Epithelial cell of proximal tubule (primary cell): Measurements from ENCODE around the gene CAMSAP3. TPM values are rescaled to one million over a fixed set of nuclear protein-coding genes. Genes with fewer than 3 reads are reported as not detected.
"Not testable (repeated sequence)": the region's sequence is repeated elsewhere in the genome, so short reads cannot be mapped to it uniquely, and the experiment has no call there.

Experiments used
- DNase-seq: peaks from one replicate; pipeline ENCODE4 v3.0.0-alpha.2; 2011; ENCODE audit warnings: low read depth
- H3K4me3 ChIP-seq: 2 replicates; pipeline ENCODE4 v1.5.1; 2011; ENCODE audit warnings: low read depth, mild to moderate bottlenecking, low read length
- CTCF ChIP-seq: conservative IDR thresholded peaks from 2 replicates; pipeline ENCODE4 v1.5.1; 2012; ENCODE audit warnings: low read depth, mild to moderate bottlenecking, low read length
- total RNA-seq: library from RNA; depleted of rRNA; stranded (reverse); fragments of >200 nt; gene quantifications from 2 replicates; pipeline ENCODE4 v1.2.3, GENCODE V29; 2015

CAMSAP3 gene
- total RNA-seq, 1 donor from 2014 or later = 12.4 TPM

GRCh38 chr19:7639863-7640348 is 44.2 kb downstream of the CAMSAP3 start:
- DNase-seq = no peak
- TF ChIP-seq CTCF = no peak
- no peak overlapping the region for H3K4me3 ChIP-seq

- no peak for TF ChIP-seq CTCF
- no peak for DNase-seq
- H3K4me3 ChIP-seq = no peak overlapping the region
Measured at GRCh38 chr19:7640803-7641202, 45.1 kb downstream of the CAMSAP3 start.

DNA sequence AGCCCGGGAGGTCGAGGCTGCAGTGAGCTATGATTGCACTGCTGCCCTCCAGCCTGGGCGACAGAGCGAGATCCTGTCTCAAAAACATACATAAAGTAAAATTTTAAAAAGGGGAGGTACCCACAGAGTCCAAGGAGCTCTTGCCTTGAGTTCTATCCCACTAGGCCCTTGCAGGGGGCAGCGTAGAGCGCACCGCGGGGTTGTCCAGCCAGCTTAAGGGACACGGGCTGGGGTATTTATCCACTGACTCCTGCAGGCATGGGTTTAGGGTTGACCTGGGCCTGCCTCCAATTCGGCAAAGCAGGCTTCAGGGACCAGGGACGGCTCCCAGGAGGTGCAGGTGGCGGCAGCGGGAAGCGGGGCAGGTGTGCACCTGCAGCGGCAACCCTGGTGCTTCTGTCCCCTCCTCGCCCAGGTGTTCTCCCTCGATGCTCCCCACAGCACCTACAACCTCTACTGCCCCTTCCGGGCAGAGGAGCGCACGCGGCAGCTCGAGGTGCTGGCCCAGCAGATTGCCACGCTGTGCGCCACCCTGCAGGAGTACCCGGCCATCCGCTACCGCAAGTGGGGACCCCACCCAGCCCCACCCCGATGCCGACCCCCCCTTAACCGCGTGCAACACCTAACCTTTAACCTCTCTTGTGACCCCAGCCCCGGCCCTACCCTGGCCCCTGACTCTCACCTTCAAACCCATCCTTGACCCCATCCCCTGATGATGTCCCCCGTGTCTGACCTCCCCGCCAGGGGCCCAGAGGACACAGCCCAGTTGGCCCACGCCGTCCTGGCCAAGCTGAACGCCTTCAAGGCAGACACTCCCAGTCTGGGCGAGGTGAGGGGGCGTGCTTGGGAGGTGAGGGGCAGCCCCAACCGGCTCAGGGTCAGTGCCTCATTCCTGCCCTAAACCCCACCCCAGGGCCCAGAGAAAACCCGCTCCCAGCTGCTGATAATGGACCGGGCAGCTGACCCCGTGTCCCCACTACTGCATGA is 45.9 kb downstream of the CAMSAP3 start:
- TF ChIP-seq CTCF = no peak

DNA sequence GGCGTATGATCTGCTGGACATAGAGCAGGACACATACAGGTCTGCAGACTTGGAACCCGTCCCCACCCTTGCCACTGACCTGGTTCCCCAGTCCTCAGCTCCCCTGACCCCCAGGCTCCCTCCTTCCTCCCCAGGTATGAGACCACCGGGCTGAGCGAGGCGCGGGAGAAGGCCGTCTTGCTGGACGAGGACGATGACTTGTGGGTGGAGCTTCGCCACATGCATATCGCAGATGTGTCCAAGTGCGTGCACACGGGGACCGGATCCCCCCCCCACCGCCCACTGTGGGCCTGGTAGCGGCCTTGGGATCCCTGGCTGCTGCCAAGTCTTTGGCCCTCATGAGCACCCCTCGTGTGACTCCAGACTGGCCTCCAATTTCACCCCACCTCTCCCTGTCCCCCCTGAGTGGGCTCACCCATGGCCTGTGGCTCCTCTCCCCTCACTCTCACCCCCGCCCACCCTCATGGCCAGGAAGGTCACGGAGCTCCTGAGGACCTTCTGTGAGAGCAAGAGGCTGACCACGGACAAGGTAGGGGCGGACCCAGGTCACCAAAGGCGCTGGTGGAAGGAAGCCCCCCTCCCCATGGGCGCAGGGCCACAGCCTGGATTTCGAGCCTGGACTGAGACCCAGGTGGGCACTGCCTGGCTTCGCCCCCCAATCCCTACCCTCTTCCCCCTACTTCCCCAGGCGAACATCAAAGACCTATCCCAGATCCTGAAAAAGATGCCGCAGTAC is 46.8 kb downstream of the CAMSAP3 start:
- no peak overlapping the region for H3K4me3 ChIP-seq
- no peak for TF ChIP-seq CTCF
- DNase-seq = no peak

More for the DNA sequence above, 45.9 kb downstream of the CAMSAP3 start:
- H3K4me3 ChIP-seq = no peak overlapping the region
- no peak for DNase-seq

GRCh38 chr19:7643031-7643415 is 47.4 kb downstream of the CAMSAP3 start:
- no peak for DNase-seq
- TF ChIP-seq CTCF = no peak
- H3K4me3 ChIP-seq = no peak overlapping the region

DNA sequence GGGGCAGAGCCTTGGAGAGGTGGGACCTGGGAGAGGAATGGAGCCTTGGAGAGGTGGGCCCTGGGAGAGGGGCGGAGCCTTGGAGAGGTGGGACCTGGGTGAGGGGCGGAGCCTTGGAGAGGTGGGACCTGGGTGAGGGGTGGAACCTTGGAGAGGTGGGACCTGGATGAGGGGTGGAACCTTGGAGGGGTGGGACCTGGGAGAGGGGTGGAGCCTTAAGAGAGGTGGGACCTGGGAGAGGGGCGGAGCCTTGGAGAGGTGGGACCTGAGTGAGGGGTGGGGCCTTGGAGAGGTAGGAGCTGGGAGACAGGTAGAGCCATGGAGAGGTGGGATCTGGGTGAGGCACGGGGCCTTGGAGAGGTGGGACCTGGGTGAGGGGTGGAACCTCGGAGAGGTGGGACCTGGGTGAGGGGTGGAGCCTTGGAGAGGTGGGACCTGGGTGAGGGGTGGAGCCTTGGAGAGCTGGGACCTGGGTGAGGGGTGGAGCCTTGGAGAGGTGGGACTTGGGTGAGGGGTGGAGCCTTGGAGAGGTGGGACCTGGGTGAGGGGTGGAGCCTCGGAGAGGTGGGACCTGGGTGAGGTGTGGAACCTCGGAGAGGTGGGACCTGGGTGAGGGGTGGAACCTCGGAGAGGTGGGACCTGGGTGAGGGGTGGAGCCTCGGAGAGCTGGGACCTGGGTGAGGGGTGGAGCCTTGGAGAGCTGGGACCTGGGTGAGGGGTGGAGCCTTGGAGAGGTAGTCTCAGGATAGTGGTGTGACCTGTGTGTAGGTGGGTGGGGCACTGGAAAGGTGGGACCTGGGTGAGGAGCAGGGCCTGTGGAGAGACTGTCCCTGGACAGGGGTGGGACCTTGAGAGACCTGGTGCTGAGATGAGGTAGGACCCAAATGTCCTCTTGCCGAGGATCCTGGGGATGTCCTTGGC is 48.2 kb downstream of the CAMSAP3 start:
- DNase-seq = not testable (repeated sequence)

More for the DNA sequence above, 48.2 kb downstream of the CAMSAP3 start:
- H3K4me3 ChIP-seq = not testable (repeated sequence)
